SKM-1 (cell line): Measurements from ENCODE around the gene EEF2K.

ENCODE experiments used
- DNase-seq: peaks from one replicate; lab custom pipeline; 2025; ENCODE audit not compliant: unreplicated experiment; lab: John Stamatoyannopoulos, UW

The EEF2K gene

DNA sequence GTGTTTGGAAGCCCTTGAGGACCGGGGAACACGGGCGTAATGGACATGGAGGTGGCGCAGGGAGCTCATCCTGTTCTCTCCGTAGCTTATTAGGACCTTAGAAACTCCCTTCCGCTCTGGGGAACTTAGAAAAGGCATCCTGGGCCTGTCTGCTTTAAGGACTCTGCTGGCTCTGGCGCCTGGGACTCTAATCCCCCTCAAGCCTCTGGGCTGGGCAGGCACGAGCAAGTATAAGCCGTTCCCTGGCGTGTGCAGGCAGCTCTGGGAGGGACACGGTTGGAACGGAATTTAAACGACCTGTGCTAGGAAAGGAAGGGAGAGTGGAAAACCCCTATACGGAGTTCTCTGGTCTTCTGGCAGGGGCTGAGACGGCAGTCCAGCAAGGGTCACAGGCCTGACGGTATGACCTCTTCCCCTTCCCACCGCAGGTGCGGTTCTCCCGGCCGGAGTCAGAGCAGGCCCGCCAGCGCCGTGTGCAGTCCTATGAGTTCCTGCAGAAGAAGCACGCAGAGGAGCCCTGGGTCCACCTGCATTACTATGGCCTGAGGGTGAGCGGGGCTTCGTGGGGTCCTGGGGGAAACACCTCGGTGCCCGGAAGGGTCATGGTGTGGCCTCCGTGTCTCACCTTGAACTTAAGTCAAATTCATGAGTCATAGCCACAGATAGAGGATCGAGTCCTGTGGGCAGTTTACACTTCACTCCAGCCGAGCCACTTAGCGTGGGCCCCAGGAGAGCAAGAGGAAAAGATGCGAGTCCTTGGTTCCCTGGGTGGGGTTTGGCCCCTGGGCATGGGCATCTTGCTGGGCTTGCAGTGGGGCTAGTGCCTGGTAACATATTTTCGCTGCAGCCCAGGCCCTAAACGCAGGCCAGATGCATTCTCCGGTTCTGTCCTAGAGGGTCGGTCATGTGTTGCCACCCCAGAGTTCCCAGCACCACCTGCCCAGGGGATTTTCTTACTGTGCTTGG lies 108.9 kb downstream of the EEF2K start:
- no peak for DNase-seq

DNA sequence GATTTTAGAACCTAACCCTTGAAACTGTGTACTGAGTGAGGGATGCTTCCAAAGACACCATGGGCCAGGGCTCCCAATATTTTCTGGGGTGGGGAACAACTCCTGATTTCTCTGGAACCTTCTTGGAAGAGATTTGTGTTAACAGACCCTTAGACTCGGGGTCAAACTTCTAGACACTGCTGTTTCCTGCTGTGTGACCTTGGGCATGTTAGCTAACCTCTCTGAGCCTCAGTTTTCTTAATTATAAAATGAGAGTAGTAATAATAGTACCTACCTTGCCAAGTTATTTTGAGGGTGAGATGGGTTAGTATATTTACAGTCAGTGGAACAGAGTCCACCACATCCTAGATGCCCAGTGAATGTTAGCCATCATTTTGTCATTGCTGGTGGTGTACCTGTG lies 109.9 kb downstream of the EEF2K start:
- no peak for DNase-seq

- no peak for DNase-seq
Measured at GRCh38 chr16:22316411-22316811, 110.3 kb downstream of the EEF2K start.

GRCh38 chr16:22317001-22317530 lies 111.0 kb downstream of the EEF2K start:
- no peak for DNase-seq

GRCh38 chr16:22317625-22318024 lies 111.5 kb downstream of the EEF2K start:
- DNase-seq, result no peak

- no peak for DNase-seq
Measured at GRCh38 chr16:22318690-22319358, 112.7 kb downstream of the EEF2K start.

DNA sequence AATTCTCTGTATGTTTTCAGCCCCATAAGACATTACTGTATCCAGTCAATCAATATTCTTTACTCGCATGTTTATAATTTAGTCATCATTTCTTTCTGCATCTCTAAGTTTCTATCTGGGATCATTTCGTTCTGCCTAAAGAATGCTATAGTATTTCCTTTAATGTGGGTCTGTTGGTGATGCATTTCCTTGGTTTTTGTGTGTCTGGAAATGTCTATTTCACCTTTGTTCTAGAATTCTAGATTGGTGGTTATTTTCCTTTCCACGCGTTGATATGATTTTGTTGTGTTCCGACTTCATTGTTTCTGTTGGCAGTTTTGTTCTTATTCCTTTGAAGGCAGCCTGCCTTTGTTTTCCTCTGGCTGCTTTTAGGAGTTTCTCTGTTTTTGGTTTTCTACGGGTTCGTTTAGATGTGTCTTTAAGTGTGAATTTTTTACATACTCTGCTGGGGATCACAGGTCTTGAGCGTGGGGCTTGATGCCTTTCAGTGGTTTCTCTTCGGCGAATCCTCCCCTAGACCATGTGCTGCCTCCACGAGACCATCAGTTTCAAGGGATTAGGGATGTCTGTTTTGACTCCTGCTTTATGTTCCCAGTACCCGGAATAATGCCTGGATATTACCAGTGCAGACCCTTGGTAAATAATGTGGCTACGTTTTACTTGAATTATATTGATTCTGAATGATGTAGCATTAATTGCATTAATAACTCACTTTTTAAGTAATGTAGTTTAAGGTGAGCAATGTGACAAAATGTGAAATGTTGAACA lies 114.7 kb downstream of the EEF2K start:
- DNase-seq, result no peak

GRCh38 chr16:22321340-22322001 lies 115.4 kb downstream of the EEF2K start:
- peak; percentile 25 for DNase-seq

- no peak for DNase-seq
Measured at GRCh38 chr16:22322021-22322471, 116.0 kb downstream of the EEF2K start.

GRCh38 chr16:22322741-22323140 lies 116.7 kb downstream of the EEF2K start:
- DNase-seq, result no peak

DNA sequence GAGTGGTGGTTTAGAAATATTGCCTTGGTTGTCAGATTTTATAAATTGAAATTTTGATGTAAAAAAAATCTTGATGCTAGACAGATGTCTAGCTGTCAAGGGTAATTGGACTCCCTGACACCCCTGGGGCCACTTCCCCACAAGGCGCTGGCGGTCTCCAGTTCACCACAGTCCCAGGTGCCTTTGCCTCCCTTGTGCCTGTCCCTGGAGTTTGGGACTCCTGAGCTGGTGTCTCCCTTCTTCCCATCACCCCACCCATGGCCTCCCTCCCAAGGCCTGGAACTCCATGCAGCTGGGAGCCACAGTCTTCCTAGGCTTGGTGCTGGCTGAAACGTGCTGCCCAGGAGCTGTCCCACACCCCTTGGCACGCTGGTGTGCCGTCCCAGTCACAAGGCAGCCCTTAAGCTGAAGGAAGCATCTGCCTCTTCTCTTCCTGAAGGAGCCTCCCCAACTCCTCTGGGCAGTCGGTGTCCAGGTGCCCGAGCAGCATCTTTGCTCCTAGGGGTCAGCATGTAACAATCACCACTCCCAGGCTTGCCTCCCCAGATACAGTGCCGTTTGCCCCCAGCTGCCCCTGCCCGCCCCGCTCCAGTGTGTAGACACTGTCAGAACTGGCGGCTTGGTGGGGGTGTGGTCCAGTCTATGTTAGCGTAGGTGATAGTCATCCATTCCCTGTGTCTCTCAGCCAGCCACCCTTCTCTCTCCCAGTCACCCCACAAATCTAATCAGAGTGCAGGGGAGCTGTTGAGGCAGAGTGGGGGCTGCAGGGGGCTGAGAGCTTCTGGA lies 117.3 kb downstream of the EEF2K start:
- no peak for DNase-seq

DNA sequence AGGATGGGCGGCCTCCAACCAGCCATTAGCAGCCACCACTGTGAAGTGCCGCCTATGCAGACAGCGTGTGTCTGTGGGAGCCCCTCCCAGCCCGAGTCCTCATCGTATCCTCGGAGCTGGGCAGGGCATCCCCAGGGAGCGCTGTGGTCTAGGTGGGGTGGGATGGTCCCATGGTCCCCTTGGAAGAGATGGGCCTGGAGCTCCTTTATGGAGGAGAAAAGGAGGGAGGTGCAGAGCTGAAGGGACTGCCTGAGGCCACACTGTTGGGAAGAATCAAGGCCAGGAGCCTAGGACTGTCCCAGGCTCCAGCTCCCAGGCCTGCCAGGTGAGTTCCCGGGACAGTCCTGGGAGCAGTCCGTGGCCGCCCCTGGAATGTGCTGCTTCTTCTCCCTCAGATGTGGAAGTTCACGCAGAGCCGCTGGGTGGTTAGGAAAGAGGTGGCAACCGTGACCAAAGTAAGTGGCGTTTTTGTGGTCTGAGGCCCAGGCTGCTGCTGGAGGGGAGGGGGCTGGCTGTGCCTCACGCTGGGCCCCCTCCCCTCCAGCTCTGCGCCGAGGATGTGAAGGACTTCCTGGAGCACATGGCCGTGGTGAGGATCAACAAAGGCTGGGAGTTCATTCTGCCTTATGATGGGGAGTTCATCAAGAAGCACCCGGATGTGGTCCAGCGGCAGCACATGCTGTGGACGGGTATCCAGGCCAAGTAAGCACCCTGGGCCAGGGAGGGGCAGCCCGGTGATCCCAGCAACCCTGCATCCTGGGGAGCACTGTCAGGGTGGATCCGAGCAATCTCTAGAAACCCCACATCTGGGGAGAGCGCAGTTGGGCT lies 118.1 kb downstream of the EEF2K start:
- DNase-seq, result no peak

GRCh38 chr16:22324787-22325597 lies 118.9 kb downstream of the EEF2K start:
- DNase-seq, result no peak

DNA sequence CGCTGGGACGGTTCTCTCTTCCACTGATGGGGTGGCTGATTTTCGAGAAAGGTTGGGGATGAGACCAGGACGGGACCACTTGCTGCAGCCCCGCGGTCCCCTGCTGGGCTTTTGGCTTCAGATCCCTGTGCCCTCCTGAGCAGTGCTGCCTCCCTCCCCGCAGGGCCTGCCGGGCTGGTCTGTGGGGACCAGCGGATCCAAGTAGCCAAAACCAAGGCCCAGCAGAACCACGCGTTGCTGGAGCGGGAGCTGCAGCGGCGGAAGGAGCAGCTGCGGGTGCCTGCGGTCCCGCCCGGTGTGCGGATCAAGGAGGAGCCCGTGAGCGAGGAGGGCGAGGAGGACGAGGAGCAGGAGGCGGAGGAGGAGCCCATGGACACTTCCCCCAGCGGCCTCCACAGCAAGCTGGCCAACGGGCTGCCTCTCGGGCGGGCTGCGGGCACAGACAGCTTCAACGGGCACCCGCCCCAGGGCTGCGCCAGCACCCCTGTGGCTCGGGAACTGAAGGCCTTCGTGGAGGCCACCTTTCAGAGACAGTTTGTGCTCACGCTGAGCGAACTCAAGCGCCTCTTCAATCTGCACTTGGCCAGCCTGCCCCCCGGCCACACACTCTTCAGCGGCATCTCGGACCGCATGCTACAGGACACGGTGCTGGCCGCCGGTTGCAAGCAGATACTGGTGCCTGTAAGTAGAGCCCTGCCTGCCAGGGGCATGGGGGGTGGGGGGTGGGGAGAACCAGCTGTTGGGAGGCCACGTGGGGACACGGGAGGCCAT lies 119.7 kb downstream of the EEF2K start:
- no peak for DNase-seq

DNA sequence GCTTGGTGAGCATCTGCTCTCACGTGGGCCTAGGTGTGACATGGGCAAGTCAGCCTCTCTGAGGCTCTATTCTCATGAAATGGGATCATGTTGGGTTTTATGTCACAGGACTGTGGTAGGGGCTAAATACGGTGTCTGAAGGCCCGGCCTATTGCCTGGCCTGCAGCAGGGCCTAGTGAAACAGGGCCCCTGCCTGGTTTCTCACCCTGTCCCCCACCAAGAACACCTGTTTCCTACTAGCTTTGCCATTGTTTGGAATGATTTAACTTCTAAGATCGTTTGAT lies 120.2 kb downstream of the EEF2K start:
- DNase-seq, result no peak

GRCh38 chr16:22326771-22327445 lies 120.8 kb downstream of the EEF2K start:
- no peak for DNase-seq

GRCh38 chr16:22327446-22327775 lies 121.3 kb downstream of the EEF2K start:
- no peak for DNase-seq
